ENCODE data around the gene ANKRD34B.

The ANKRD34B gene

DNA sequence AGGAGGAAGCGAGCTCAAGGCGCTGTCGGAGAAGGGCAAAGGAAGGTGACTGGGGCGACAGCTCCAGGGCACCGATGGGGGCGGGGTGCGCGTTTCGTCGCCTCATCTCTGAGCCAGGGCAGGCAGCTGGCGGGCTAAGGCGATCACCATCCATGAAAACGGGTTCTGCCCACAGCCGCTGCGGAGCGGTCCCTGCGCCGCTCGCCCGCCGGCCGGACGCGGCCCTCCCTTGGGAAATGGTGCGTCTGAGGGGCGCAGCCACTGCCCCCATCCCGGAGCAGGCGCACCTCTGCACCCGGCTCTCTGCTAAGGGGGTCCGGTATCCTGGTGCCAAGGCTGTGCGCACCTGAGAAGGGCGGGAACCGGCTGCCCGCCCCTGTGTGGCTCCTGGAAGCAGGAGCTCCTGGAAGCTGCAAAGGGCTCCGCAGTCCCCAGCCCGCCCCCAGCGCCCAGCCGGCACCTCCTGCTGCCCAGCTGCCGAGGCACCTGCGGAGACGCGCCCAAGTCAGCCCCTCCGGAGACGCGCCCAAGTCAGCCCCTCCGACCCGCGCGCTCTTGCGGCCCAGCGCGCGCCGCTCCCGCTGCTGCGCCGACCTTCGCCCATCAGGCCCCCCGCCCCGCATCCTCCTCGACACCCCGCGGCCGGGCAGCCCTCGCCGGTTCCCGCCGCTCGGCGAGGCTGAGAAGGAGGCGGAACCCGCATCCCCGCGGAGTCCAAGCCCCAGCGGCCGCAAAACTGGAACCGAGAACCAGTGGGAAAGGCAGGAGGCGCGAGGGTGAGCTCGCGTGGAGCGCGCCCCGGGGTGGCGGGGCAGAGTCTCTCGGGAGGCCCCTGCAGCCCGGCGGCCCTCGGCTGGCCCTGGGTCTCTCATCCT is 757 bp downstream of the ANKRD34B start:
- DNase-seq = no peak

GRCh38 chr5:80568251-80568650 is 1.8 kb downstream of the ANKRD34B start:
- no peak for DNase-seq

- no peak for DNase-seq
These were observed 3.3 kb downstream of the ANKRD34B start for GRCh38 chr5:80566711-80567259.

DNA sequence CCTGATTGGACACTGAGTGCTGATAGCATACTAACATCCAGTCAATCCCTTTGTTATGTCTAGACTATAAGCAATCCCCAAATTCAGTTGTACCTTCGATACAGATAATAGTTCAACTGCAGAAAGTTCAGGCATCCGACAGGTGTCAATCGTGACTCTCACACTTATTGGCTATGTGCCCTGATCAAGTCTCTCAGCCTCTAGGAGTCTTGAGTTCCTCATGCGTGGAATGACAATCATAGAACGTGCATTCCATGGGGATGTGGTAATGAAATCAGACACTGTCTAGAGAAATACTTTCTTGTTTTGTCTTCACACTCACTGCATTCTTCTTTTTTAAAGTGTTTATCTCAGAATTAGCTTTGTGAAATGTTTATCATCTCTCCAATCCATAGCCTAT is 4.8 kb downstream of the ANKRD34B start:
- DNase-seq = no peak

GRCh38 chr5:80559244-80559643 is 10.8 kb downstream of the ANKRD34B start:
- DNase-seq = no peak

DNA sequence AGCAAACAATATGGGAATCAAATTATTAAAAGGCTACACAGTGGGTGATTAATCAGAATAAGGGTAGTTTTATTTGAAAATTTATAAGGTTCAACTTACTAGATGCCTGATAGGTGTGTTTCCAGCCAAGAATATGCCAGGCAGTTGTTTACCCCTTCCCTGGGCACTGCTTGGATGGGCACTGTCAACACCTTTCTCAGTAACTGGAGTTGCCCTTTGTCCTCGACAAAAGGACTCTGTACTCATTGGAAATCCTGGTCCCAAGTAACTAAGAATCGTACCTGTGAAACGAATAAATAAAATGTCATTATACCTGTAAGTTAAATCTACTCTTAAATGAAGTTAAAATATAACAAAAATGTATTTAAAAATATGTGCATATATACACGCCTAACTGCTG is 15.0 kb downstream of the ANKRD34B start:
- DNase-seq = no peak

GRCh38 chr5:80554646-80555045 is 15.4 kb downstream of the ANKRD34B start:
- DNase-seq = no peak

GRCh38 chr5:80541392-80541791 is 28.7 kb downstream of the ANKRD34B start:
- no peak for DNase-seq

- no peak for DNase-seq
These were observed 29.4 kb downstream of the ANKRD34B start for GRCh38 chr5:80540691-80541090.

- DNase-seq = peak; percentile 4
These were observed 53.3 kb downstream of the ANKRD34B start for GRCh38 chr5:80516826-80517225.

DNA sequence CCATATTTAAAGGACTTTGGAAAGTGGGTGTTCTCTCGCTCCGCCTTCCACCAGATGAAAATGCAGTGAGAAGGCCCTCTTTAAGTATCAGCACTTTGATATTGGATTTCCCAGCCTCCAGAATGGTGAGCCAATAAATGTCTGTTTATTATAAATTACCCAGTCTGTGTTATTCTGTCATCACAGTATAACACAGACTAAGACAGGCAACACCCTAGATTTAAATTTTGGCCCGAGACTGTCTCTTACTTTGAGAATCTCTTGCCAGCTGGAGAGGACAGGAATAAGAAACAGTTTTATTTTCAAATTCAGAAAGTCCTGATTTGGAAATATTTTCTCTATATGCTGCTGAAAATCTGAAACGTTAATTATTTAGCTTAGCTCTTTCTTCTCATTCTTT is 60.7 kb downstream of the ANKRD34B start:
- no peak for DNase-seq

- DNase-seq = no peak
These were observed 61.2 kb downstream of the ANKRD34B start for GRCh38 chr5:80508844-80509243.

GRCh38 chr5:80507663-80508062 is 62.4 kb downstream of the ANKRD34B start:
- DNase-seq = no peak

Data from SHP77 treated with DMSO at 0.1 percent for 48 hours (cell line).